Endothelial cell of umbilical vein (primary cell): Measurements from ENCODE around the gene ADAP2. TPM values are rescaled to one million over a fixed set of nuclear protein-coding genes. Genes with fewer than 3 reads are reported as not detected.

Experiments
- BruUV-seq: library from RNA; stranded (reverse); fragments of 400-500 nt; replicated peaks from 2 replicates; lab custom pipeline; 2021; lab: Mats Ljungman, UMichigan
- CTCF ChIA-PET: fragments of 300-600, 350-600 bp; sonication (Branson Sonifier 250); formaldehyde crosslinking; loops from one replicate; lab custom pipeline; 2021; ENCODE audit warnings: antibody characterized with exemption, inconsistent platforms; lab: Charles Lee
- POLR2A ChIA-PET: fragments of 300-600, 350-600 bp; sonication (Branson Sonifier 250); formaldehyde crosslinking; loops from one replicate; lab custom pipeline; 2021; ENCODE audit warnings: antibody characterized with exemption, inconsistent platforms; lab: Charles Lee
- DNase-seq: peaks from one replicate; pipeline ENCODE4 v3.0.0-alpha.2; 2011; ENCODE audit warnings: low read depth, low spot score
- FAIRE-seq: peaks from 2 replicates; lab custom pipeline; 2011; peaks lifted over from hg19 to GRCh38; lab: Jason Lieb, UNC
- H2AFZ ChIP-seq: 2 replicates; pipeline ENCODE4 v1.6.0; 2012; ENCODE audit warnings: low read depth, low read length, control low read depth, inconsistent platforms
- H3K27ac ChIP-seq: 2 replicates; pipeline ENCODE4 v1.5.1; 2011; ENCODE audit warnings: low read depth, mild to moderate bottlenecking, control low read depth, low read length, moderate library complexity; ENCODE audit not compliant: insufficient read depth
- H3K27me3 ChIP-seq, 2 experiments: 2 replicates each; pipeline versions ENCODE4 v1.6.0 to v1.6.1; 2011; ENCODE audit warnings: low read length in 2 of 2, mixed read lengths in 1 of 2; ENCODE audit not compliant: control insufficient read depth in 2 of 2, insufficient read depth in 2 of 2
- H3K36me3 ChIP-seq, 2 experiments: 2 replicates in 1 of 2; 3 replicates in 1 of 2; pipeline ENCODE4 v1.5.1; 2011; ENCODE audit warnings: low read length in 2 of 2, mild to moderate bottlenecking in 1 of 2, moderate library complexity in 1 of 2; ENCODE audit not compliant: control insufficient read depth in 2 of 2, insufficient read depth in 2 of 2; ENCODE audit errors: extremely low read depth in 1 of 2
- H3K4me1 ChIP-seq: 3 replicates; pipeline ENCODE4 v1.5.1; 2011; ENCODE audit warnings: mild to moderate bottlenecking, low read length; ENCODE audit not compliant: control insufficient read depth, insufficient read depth; ENCODE audit errors: extremely low read depth
- H3K4me2 ChIP-seq: 2 replicates; pipeline ENCODE4 v1.6.1; 2011; ENCODE audit warnings: low read length, control low read depth, mixed read lengths; ENCODE audit not compliant: insufficient read depth
- H3K4me3 ChIP-seq, 3 experiments: fragments of 200-600 bp in 1 of 3; sonication (generic), shearing (Covaris generic) in 1 of 3; replicated peaks in 1 of 3; 2 replicates each; pipeline ENCODE4 v1.5.1; 2011 to 2016; ENCODE audit warnings: control low read depth in 3 of 3, low read length in 3 of 3, mild to moderate bottlenecking in 2 of 3, inconsistent platforms in 1 of 3, low read depth in 1 of 3, moderate library complexity in 1 of 3; ENCODE audit not compliant: insufficient read depth in 1 of 3
- H3K79me2 ChIP-seq: 2 replicates; pipeline ENCODE4 v1.6.0; 2012; ENCODE audit warnings: low read length, inconsistent platforms; ENCODE audit not compliant: control insufficient read depth, insufficient read depth
- H3K9ac ChIP-seq: replicated peaks from 2 replicates; pipeline ENCODE3; 2011; ENCODE audit warnings: low read length, control low read depth; ENCODE audit not compliant: insufficient read depth; ENCODE audit errors: extremely low read depth
- H3K9me1 ChIP-seq: replicated peaks from 3 replicates; pipeline ENCODE4 v1.6.0; 2011; ENCODE audit warnings: mild to moderate bottlenecking, low read length; ENCODE audit not compliant: control insufficient read depth, insufficient read depth; ENCODE audit errors: extremely low read depth
- H3K9me3 ChIP-seq: replicated peaks from 2 replicates; pipeline ENCODE4 v1.5.1; 2012; ENCODE audit warnings: low read length, inconsistent platforms; ENCODE audit not compliant: control insufficient read depth, insufficient read depth
- H4K20me1 ChIP-seq: replicated peaks from 2 replicates; pipeline ENCODE3; 2011; ENCODE audit warnings: mild to moderate bottlenecking, low read length; ENCODE audit not compliant: control insufficient read depth, insufficient read depth; ENCODE audit errors: extremely low read depth
- CTCF ChIP-seq, 2 donors: IDR thresholded peaks; 1 replicate in 1 of 2; 2 replicates in 1 of 2; pipeline ENCODE4 v1.5.1; 2011; ENCODE audit warnings: low read length in 2 of 2, mild to moderate bottlenecking in 2 of 2, moderate library complexity in 2 of 2, control low read depth in 1 of 2, inconsistent platforms in 1 of 2, low read depth in 1 of 2; ENCODE audit not compliant: insufficient read depth in 1 of 2; ENCODE audit errors: extremely low read depth in 1 of 2
- EZH2 ChIP-seq: IDR thresholded peaks from 2 replicates; pipeline ENCODE4 v1.6.1; 2012; ENCODE audit warnings: borderline replicate concordance, low read depth, mild to moderate bottlenecking, moderate library complexity, low read length, inconsistent platforms; ENCODE audit not compliant: severe bottlenecking
- FOS ChIP-seq: IDR thresholded peaks from 2 replicates; pipeline ENCODE4 v1.6.1; 2011; ENCODE audit warnings: mild to moderate bottlenecking, low read length, moderate library complexity, borderline replicate concordance; ENCODE audit not compliant: insufficient read depth
- GATA2 ChIP-seq: IDR thresholded peaks from 2 replicates; pipeline ENCODE4 v1.7.0; 2011; ENCODE audit warnings: low read depth, mild to moderate bottlenecking, moderate library complexity, mixed read lengths, low read length; ENCODE audit not compliant: insufficient read length, insufficient read depth
- JUN ChIP-seq: IDR thresholded peaks from 2 replicates; pipeline ENCODE4 v1.6.1; 2011; ENCODE audit warnings: borderline replicate concordance, low read depth; ENCODE audit not compliant: insufficient read length, insufficient read depth
- MAX ChIP-seq: IDR thresholded peaks from 2 replicates; pipeline ENCODE4 v1.6.1; 2011; ENCODE audit not compliant: insufficient read depth, insufficient read length
- MYC ChIP-seq: IDR thresholded peaks from one replicate; pipeline ENCODE4 v1.6.1; 2011; ENCODE audit warnings: mild to moderate bottlenecking, low read depth, low read length
- POLR2A ChIP-seq: IDR thresholded peaks from 2 replicates; pipeline ENCODE4 v1.6.1; 2012; ENCODE audit warnings: low read depth, mild to moderate bottlenecking, control low read depth, low read length
- POLR2AphosphoS5 ChIP-seq: IDR thresholded peaks from 2 replicates; pipeline ENCODE4 v1.6.1; 2012; ENCODE audit warnings: low read depth, mild to moderate bottlenecking, control low read depth, low read length, moderate library complexity; ENCODE audit not compliant: insufficient read depth
- dilution Hi-C: fragments of 300-500 bp; cut with MboI; formaldehyde crosslinking; loops from one replicate; pipeline ENCODE4 v1.15.0; 2019; ENCODE audit warnings: low sequenced_read_pairs; ENCODE audit not compliant: extremely low pct_ligation_motif_present
- intact Hi-C: fragments of 100-400 bp; cut with micrococcal nuclease; formaldehyde crosslinking; loops from one replicate; pipeline ENCODE4 v1.10.0; 2022
- polyA plus RNA-seq, 4 experiments: library from polyadenylated mRNA; depleted of rRNA in 3 of 4; stranded (reverse) in 3 of 4; unstranded in 1 of 4; fragments of >200 nt; gene quantifications; 2 replicates each; pipeline versions ENCODE4 v1.2.1 to v1.2.3, GENCODE V29; 2011 to 2012; ENCODE audit warnings: missing spikeins in 1 of 4
- total RNA-seq: library from RNA; stranded (reverse); gene quantifications from 2 replicates; pipeline ENCODE4 v1.2.3, GENCODE V29; 2021

Gene ADAP2
- total and polyA plus RNA-seq, 2 donors (not counting 3 experiments of a cell fraction or from before 2014, with no cell fraction given), result 0.28 to 1.0 TPM

- ChIA-PET POLR2A (no interaction called here), CTCF (interaction anchor here (0.8 to 1.8 kb wide), 5 partner anchors 11 to 246 kb away, joined by 3 to 4 read pairs (median 3); partner anchors contain the start of gene TEFM)
- Histone ChIP-seq H3K9me1 (no peaks in the 10 kb centered on the region), H3K9ac (peak overlapping the region; percentile 81), H2AFZ (peak overlapping the region; percentile 91), H3K27ac (peak overlapping the region; percentile 76), H3K9me3 (no peaks in the 10 kb centered on the region), H3K4me3 (peak overlapping the region; percentile 48 to 72 (median 67)), H4K20me1 (no peaks in the 10 kb centered on the region), H3K79me2 (peaks cover 8% of the 10 kb centered on the region), H3K27me3 (no peaks in the 10 kb centered on the region), H3K4me2 (peak overlapping the region; percentile 82), H3K36me3 (no peaks in the 10 kb centered on the region), H3K4me1 (peaks cover 10% of the 10 kb centered on the region)
- no peak for TF ChIP-seq EZH2
- no peak for TF ChIP-seq MAX
- no peak for TF ChIP-seq CTCF (IDR thresholded peaks at IDR 0.05; ENCODE audit: extremely low read depth in 1 of 2, insufficient read depth in 1 of 2, low read depth in 1 of 2, low read length in 2 of 2)
- no peak for TF ChIP-seq POLR2A
- no peak for TF ChIP-seq JUN
- no peak for TF ChIP-seq GATA2
- no peak for TF ChIP-seq MYC
- no peak for TF ChIP-seq FOS
- TF ChIP-seq POLR2AphosphoS5, result no peak
- FAIRE-seq (peak; percentile 15), DNase-seq (no peak)
- BruUV-seq, result TSS peak; percentile 70
- dilution Hi-C loops, result no loop called here
- intact Hi-C loops, result loop anchor here (2.0 kb wide), 1 partner anchor 63 kb away; the partner anchor contains the start of gene TEFM
Observed at GRCh38 chr17:30969989-30970830, 48.5 kb downstream of the ADAP2 start.
